Hair follicular keratinocyte (primary cell): ENCODE results near the gene AKAP17A. TPM values are rescaled to one million over a fixed set of nuclear protein-coding genes. Genes with fewer than 3 reads are reported as not detected.

Experiments used
- total RNA-seq: library from RNA; depleted of rRNA; stranded (reverse); fragments of >200 nt; gene quantifications from 2 replicates; pipeline ENCODE4 v1.2.3, GENCODE V29; 2015

Gene AKAP17A, protein sequence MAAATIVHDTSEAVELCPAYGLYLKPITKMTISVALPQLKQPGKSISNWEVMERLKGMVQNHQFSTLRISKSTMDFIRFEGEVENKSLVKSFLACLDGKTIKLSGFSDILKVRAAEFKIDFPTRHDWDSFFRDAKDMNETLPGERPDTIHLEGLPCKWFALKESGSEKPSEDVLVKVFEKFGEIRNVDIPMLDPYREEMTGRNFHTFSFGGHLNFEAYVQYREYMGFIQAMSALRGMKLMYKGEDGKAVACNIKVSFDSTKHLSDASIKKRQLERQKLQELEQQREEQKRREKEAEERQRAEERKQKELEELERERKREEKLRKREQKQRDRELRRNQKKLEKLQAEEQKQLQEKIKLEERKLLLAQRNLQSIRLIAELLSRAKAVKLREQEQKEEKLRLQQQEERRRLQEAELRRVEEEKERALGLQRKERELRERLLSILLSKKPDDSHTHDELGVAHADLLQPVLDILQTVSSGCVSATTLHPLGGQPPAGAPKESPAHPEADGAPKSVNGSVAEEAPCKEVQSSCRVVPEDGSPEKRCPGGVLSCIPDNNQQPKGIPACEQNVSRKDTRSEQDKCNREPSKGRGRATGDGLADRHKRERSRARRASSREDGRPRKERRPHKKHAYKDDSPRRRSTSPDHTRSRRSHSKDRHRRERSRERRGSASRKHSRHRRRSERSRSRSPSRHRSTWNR
- 30.0 and 33.7 TPM in 2 replicates for total RNA-seq

GRCh38 chrX:1591102-1591862 is at the start of gene AKAP17A:
AKAP17A (plus strand) TSS chrX:1591604; CDS start chrX:1593463, 1,859 bp downstream.

GRCh38 chrX:1614927-1615326 is 23.5 kb downstream of the AKAP17A start, which contains the start of gene ASMT:
ASMT (plus strand) TSS chrX:1615059; CDS start chrX:1615200, 141 bp downstream.

Other genes starting within 250 kb of the AKAP17A start
- gene SLC25A6, start 199.5 kb upstream of the AKAP17A start, total RNA-seq: 259 and 345 TPM in 2 replicates
- gene ASMTL, start 138.7 kb upstream of the AKAP17A start, total RNA-seq: 24.1 and 33.6 TPM in 2 replicates
- not detected in 2 replicates for gene P2RY8, start 54.4 kb upstream of the AKAP17A start, total RNA-seq
- gene ASMT, start 23.5 kb downstream of the AKAP17A start, total RNA-seq: not detected in 2 replicates